Anterior cingulate cortex (tissue), 58 donors: ENCODE data around the gene UBAP2L.
"Not testable (repeated sequence)": the region's sequence is repeated elsewhere in the genome, so short reads cannot be mapped to it uniquely, and the experiment has no call there.

ENCODE experiments used
- DNase-seq, 58 donors: peaks; one replicate each; lab custom pipeline; 2025; lab: John Stamatoyannopoulos, UW

The UBAP2L gene

DNA sequence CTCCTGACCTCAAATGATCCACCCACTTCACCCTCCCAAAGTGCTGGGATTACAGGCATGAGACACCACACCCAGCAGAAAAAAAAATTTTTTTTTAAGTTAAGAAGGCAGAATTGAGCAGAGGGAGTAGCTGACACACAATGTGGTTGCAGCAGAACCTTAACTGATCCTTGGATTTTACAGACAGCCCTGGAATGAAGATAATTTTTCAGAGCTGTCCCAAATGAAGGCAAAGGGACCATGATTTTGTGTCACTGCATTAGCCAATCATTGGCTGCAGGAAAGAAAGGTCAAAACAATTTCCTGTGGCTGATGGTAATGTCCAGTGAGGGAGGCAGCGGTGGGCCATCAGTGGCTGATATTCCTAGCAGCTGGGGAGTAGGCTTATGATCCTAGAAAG, 80.8 kb downstream of the UBAP2L start:
- DNase-seq = no peak

DNA sequence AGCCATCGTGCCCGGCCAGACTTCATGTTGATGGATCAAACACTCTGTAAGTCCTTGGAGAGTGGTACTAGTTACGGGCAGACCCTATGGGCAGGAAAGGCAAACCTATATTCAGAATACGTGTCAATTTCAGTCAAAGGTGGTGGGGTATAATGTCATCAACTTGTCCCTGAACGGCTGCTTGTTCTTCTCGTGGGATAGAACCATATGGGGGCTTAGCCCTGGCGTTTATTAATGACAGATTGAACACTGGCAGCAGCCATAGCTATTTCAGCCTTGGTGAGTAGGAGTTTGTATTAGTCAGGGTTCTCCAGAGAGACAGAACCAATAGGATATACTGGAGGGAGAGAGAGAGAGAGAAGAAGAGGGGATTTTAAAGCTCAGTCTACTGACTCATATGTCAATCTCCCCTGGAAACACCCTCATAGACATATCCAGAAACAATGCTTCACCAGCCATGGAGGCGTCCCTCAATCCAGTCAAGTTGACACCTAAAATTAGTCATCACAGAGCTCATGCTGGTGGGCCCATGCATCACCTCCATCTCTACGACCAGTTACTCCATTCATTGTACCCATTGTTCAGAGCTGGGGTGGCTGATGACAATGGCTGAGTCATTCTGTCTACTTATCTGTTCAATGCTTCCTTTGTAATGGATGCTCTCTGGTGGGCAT, 84.0 kb downstream of the UBAP2L start:
- peak in 2 of 58 donors; percentile 23 to 31 for DNase-seq

DNA sequence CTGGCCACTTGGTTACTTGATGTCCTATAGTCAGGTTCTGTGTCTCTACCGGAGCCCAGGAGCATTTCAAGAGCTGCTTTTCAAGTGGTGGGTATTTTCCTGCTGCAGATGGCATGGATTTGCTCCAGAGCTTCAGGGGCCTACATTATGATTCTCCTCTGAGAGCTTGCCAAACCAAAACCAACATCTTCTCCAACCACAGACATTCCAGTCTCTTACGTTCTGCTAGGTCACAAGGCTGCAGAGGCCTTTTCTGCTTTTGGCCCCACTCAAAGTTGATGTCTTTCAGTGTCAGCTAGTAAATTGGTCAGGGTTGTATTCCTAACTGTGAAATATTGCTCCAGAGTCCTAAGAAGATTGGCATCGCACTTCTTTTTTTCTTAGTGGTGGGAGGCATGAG, 85.4 kb downstream of the UBAP2L start:
- no peak for DNase-seq

DNA sequence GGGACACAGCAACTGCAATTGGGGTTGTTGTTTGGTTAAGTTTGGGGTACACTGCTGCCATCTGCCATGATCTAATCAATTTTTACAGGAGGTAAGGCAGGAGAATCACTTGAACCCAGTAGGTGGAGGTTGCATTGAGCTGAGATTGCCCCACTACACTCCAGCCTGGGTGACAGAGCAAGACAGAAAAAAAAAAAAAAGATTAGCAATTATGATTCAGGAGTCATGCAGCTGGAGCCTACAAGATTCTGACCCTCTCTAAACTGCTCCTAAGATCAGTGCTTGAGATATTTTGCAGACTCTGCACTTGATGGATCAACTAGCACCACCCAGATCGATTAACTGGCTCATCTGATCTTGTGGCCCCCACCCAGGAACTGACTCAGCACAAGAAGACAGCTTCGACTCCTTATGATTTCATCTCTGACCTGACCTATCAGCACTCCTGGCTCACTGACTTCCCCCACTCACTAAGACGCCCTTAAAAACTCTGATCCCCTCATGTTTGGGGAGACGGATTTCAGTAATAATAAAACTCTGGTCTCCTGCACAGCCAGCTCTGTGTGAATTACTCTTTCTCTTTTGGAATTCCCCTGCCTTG, 87.0 kb downstream of the UBAP2L start:
- not testable (repeated sequence) for DNase-seq

DNA sequence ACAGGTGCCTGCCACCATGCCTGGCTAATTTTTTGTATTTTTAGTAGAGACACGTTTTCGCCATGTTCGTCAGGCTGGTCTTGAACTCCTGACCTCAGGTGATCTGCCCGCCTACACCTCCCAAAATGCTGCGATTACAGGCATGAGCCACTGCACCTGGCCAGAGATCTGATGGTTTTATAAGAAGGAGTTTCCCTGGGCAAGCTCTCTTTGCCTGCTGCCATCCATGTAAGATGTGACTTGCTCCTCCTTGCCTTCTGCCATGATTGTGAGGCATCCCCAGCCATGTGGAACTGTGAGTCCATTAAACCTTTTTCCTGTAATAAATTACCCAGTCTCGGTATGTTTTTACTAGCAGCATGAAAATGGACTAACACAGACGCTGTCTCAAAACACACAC, 88.4 kb downstream of the UBAP2L start:
- not testable (repeated sequence) for DNase-seq

DNA sequence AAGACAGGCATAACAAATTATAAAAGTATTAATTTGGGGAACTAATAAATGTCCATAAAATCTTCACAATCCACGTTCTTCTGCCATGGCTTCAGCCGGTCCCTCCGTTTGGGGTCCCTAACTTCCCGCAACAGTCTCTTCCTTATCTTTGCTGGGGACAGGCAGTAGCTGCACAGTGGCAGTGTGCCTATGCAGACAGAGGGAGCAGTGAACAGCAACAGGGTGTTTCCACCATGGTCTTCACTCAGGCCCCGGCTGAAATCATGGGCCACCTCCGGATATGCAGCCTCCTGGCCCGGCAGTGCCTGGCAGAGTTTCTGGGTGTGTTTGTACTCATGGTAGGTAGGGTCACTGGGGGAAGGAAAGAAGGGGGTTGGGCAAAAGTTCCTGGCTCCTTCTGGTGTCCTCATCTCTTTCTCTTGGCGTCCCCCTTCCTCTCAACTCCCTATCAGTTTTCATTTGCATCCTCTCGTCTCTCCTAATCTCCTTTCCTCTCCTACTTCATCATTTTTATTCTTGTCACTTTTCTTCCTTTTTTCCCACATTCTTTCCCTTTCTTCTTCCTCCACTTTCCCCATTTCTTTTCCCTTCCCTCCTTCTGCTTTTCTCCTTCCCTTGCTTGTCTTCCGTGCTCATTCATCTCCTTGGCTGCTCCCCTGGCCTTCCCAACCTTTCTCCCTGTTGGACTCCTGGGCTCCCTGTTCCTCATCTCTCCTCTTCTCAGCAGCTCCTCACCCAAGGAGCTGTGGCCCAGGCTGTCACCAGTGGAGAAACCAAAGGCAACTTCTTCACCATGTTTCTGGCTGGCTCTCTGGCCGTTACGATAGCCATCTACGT, 91.7 kb downstream of the UBAP2L start:
- DNase-seq = not testable (repeated sequence)

DNA sequence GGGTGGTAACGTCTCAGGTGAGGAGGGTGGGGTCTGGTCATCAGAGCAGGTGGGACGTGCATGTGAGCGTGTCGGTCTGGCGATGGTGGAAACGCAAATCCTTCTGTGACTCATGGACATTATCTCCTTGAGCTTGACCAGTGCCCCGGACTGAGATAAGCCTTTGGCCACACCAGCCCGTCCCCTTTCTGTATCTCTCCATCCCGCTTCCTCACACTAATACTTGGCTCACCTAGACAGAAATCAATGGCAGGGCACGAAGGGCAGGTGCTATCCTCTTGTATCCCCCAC, 92.3 kb downstream of the UBAP2L start:
- no peak for DNase-seq

DNA sequence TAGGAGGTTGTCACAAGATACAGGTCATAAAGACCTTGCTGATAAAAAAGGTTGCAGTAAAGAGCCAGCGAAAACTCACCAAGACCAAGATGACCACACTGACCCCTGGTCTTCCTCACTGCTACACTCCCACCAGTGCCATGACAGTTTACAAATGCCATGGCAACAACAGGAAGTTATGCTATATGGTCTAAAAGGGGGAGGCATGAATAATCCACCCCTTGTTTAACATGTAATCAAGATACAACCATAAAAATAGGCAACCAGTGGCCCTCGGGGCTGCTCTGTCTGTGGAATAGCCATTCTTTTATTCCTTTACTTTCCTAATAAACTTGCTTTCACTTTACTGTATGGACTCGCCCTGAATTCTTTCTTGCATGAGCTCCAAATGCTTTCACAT, 93.5 kb downstream of the UBAP2L start:
- not testable (repeated sequence) for DNase-seq

DNA sequence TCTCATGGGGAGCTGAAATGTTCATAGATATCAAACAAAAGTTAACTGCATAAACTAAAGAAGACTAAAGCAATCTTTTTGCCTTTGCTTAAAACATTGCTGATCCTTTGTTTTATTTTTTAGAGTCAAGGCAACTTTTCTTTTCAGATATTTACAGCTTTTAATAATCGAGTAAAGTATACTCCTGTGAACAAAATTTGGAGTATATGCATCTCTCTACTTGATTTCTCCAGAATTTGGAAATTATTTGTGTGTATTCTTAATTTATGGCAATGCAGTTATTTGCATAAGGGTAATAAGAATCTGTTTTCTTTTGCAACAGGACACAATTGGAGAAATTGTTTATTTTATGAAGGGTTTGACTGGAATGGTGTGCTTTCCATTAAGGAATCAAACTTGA, 95.9 kb downstream of the UBAP2L start:
- no peak for DNase-seq

DNA sequence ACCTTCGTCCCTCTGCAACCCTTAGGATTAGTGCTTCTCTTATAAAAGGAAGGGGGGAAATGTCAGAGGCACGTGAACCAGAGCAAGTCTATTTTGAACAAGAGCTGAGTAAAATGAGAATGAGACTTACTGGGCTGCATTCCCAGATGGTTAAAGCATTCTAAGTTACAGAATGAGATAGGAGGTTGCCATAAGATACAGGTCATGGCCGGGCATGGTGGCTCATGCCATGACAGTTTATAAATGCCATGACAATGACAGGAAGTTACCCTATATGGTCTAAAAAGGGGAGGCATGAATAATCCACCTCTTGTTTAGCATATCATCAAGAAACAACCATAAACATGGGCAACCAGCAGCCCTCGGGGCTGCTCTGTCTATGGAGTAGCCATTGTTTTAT, 97.6 kb downstream of the UBAP2L start:
- no peak for DNase-seq
